GM18507 (cell line): ENCODE measurements around the gene BEST3.
"Not testable (repeated sequence)": the region's sequence is repeated elsewhere in the genome, so short reads cannot be mapped to it uniquely, and the experiment has no call there.

Experiments used
- DNase-seq: peaks from one replicate; pipeline ENCODE4 v3.0.0; 2011; ENCODE audit warnings: low read depth; ENCODE audit not compliant: insufficient read length; ENCODE audit errors: extremely low spot score
- FAIRE-seq: peaks from 2 replicates; lab custom pipeline; 2011; peaks lifted over from hg19 to GRCh38; lab: Jason Lieb, UNC

BEST3 gene

GRCh38 chr12:69610729-69611128, 88.4 kb downstream of the BEST3 start, which contains the start of gene LRRC10:
LRRC10 (minus strand) TSS chr12:69610907; CDS start chr12:69610838, 69 bp downstream.
- FAIRE-seq: no peak

GRCh38 chr12:69610126-69610525, 89.0 kb downstream of the BEST3 start:
- DNase-seq: no peak
- FAIRE-seq: no peak

More at GRCh38 chr12:69610729-69611128, 88.4 kb downstream of the BEST3 start, which contains the start of gene LRRC10:
- no peak for DNase-seq

GRCh38 chr12:69608114-69608513, 91.0 kb downstream of the BEST3 start:
- no peak for FAIRE-seq
- DNase-seq: no peak

DNA sequence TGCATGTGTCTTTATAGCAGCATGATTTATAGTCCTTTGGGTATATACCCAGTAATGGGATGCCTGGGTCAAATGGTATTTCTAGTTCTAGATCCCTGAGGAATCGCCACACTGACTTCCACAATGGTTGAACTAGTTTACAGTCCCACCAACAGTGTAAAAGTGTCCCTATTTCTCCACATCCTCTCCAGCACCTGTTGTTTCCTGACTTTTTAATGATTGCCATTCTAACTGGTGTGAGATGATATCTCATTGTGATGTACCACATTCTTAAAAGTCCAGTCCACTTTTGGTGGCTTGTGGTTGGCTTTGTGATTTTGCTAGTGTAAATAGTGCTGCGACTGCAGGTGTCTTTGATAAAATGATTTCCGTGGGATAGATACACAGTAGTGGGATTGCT, 94.8 kb downstream of the BEST3 start:
- not testable (repeated sequence) for DNase-seq, FAIRE-seq
